Left renal pelvis (tissue), 4 donors: ENCODE data around the gene WDR33. TPM values are rescaled to one million over a fixed set of nuclear protein-coding genes. Genes with fewer than 3 reads are reported as not detected.

Source experiments
- polyA plus RNA-seq, 4 donors: library from polyadenylated mRNA; unstranded; fragments of 120-200 nt; gene quantifications; one replicate each; pipeline ENCODE4 v1.2.1, GENCODE V29; 2013; ENCODE audit not compliant: insufficient read length in 4 of 4

WDR33 gene
- polyA plus RNA-seq, 4 donors: 50.0 to 70.9 (median 58.5) TPM

Other genes starting within 250 kb of the WDR33 start
- gene GPR17, start 165.0 kb downstream of the WDR33 start, polyA plus RNA-seq: 1 to 10 TPM in 3 of 4 donors, under 1 TPM in 1; 0.33 to 2.8 (median 1.1) TPM
- 10 to 100 TPM in 3 of 4 donors, 1 to 10 TPM in 1; 9.4 to 21.8 (median 16.2) TPM for gene LIMS2, start 135.6 kb downstream of the WDR33 start, polyA plus RNA-seq
- not detected for gene SFT2D3, start 109.7 kb downstream of the WDR33 start, polyA plus RNA-seq
- gene POLR2D, start 47.0 kb upstream of the WDR33 start, polyA plus RNA-seq: 10 to 100 TPM; 31.5 to 41.6 (median 38.1) TPM
- 10 to 100 TPM; 25.9 to 29.8 (median 26.9) TPM for gene AMMECR1L, start 74.8 kb upstream of the WDR33 start, polyA plus RNA-seq
- gene SAP130, start 216.9 kb upstream of the WDR33 start, polyA plus RNA-seq: 10 to 100 TPM; 25.6 to 30.3 (median 27.9) TPM